ENCODE measurements around the gene KIAA0319L.

The KIAA0319L gene

GRCh38 chr1:35559317-35559944, 2.2 kb upstream of the KIAA0319L start:
- TF ChIP-seq, protein P1, sequence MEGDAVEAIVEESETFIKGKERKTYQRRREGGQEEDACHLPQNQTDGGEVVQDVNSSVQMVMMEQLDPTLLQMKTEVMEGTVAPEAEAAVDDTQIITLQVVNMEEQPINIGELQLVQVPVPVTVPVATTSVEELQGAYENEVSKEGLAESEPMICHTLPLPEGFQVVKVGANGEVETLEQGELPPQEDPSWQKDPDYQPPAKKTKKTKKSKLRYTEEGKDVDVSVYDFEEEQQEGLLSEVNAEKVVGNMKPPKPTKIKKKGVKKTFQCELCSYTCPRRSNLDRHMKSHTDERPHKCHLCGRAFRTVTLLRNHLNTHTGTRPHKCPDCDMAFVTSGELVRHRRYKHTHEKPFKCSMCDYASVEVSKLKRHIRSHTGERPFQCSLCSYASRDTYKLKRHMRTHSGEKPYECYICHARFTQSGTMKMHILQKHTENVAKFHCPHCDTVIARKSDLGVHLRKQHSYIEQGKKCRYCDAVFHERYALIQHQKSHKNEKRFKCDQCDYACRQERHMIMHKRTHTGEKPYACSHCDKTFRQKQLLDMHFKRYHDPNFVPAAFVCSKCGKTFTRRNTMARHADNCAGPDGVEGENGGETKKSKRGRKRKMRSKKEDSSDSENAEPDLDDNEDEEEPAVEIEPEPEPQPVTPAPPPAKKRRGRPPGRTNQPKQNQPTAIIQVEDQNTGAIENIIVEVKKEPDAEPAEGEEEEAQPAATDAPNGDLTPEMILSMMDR (IDR thresholded peaks at IDR 0.05; ENCODE audit: low read depth, low read length, missing control alignments) = no peak
- H3K36me3 ChIP-seq (replicated peaks) = peaks cover 13% of the 10 kb centered on the region
- no peak overlapping the region for H3K4me3 ChIP-seq (ENCODE audit: low read depth, low read length)
- no peak for DNase-seq
- in situ Hi-C loops (cut with HindIII; ENCODE audit: low pct_ligation_motif_present, low sequenced_read_pairs) = no loop called here
- no peak overlapping the region for H3K27ac ChIP-seq
- H3K27me3 ChIP-seq (replicated peaks) = no peaks in the 10 kb centered on the region

DNA sequence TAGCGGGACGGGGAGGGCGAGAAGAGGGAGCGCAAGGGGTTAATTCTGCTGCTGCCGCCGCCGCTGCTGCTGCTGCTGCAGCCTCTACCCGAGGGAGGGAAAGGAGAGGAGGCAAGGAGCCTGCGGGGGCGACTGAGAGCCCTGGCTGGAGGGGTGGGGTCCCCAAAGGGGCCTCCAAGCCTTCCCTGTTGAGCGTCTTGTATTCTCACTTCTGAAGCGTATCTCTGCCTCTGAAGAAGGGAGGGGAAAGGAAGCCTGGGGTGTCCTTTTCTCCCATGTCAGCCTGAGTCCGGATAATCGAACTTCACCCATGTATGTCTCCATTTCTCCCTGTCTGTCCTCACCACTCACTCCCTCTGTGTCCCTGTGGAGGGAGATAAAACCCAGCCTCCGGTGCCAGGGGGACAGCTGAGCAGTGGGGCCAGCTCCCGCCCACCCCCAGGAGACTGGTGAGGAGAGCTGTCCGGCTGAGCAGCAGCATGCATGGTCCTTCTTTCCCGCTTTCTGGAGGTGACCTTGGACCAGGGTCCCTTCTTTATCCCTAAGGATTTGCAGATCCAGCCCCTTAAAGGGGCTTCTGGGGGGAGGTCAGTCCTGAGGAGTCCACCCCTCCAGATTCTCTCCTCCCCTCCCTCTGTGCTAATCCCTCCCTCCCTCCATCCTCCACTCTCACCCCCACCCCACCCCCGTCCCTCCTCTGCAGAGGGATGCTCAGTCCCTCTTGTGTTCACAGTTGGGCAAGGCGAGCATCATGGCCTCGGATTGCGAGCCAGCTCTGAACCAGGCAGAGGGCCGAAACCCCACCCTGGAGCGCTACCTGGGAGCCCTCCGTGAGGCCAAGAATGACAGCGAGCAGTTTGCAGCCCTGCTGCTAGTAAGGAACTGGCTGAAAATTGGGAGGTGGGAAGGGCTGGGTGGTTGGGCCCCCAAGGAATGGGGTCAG, 1.4 kb upstream of the KIAA0319L start:
- no peak for DNase-seq
- Histone ChIP-seq H3K27me3 (replicated peaks) (no peaks in the 10 kb centered on the region), H3K27ac (no peak overlapping the region), H3K36me3 (replicated peaks) (peaks cover 8% of the 10 kb centered on the region), H3K4me3 (ENCODE audit: low read depth, low read length) (peak overlapping the region; percentile 93)
- TF ChIP-seq, protein P1 (IDR thresholded peaks at IDR 0.05; ENCODE audit: low read depth, low read length, missing control alignments) = no peak
- in situ Hi-C loops (cut with HindIII; ENCODE audit: low pct_ligation_motif_present, low sequenced_read_pairs) = no loop called here

GRCh38 chr1:35557611-35558373, 589 bp upstream of the KIAA0319L start, which contains the start of gene NCDN:
Gene NCDN (plus strand): TSS chr1:35557799. CDS start chr1:35558191, 392 bp downstream.
- TF ChIP-seq, protein P1 (IDR thresholded peaks at IDR 0.05; ENCODE audit: low read depth, low read length, missing control alignments) = no peak
- in situ Hi-C loops (cut with HindIII; ENCODE audit: low pct_ligation_motif_present, low sequenced_read_pairs) = no loop called here
- Histone ChIP-seq H3K27ac (peak within 1 kb of the TSS; percentile 78), H3K4me3 (ENCODE audit: low read depth, low read length) (peak within 1 kb of the TSS; percentile 93), H3K36me3 (replicated peaks) (peaks cover 5% of the 10 kb centered on the region), H3K27me3 (replicated peaks) (no peaks in the 10 kb centered on the region)
- DNase-seq = peak; percentile 99

DNA sequence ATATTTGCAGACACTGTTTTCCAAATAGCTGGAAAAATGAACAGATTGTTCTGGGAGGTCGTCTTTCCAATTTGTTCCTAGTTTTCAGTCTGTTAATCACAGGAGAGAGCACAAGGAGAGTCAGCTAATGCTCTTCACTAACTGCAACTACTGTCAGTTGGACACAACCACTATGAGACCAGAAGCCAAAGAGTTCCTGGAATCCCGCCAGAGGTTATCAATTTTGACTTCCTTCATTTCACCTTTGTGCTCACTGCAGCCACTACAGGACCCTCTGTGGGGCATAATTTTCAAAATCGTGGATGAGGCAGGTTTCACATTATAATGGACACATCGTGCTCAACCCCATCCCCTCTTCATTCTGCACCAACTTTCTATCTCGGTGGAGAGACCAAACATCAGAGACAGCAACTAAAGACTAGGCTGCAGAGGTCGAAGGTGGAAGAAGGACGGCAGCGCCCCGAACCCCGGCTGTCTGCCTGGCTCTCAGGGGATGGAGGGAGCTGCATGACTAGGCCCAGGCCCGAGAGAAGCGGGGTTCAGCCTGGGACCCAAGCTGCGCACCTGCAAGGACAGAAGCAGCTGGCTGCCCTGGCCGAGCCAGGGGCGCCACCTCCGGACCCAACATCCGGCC, 602 bp downstream of the KIAA0319L start:
- DNase-seq = no peak
- Histone ChIP-seq H3K27ac (peak overlapping the region; percentile 78), H3K36me3 (replicated peaks) (peaks cover 7% of the 10 kb centered on the region), H3K4me3 (ENCODE audit: low read depth, low read length) (peak overlapping the region; percentile 93), H3K27me3 (replicated peaks) (no peaks in the 10 kb centered on the region)
- in situ Hi-C loops (cut with HindIII; ENCODE audit: low pct_ligation_motif_present, low sequenced_read_pairs) = no loop called here
- TF ChIP-seq, protein P1 (IDR thresholded peaks at IDR 0.05; ENCODE audit: low read depth, low read length, missing control alignments) = no peak

Data from brain microvascular endothelial cell (primary cell).